Suprapubic skin (tissue), 4 donors: ENCODE measurements around the gene RPS3A. TPM values are rescaled to one million over a fixed set of nuclear protein-coding genes. Genes with fewer than 3 reads are reported as not detected.
"Not testable (repeated sequence)": the region's sequence is repeated elsewhere in the genome, so short reads cannot be mapped to it uniquely, and the experiment has no call there.

Experiments
- DNase-seq, 2 donors: peaks; one replicate each; pipeline ENCODE4 v3.0.0-alpha.2; 2019; ENCODE audit warnings: low spot score in 2 of 2
- H3K27ac ChIP-seq: fragments of 200-600 bp; sonication (generic); one replicate; pipeline ENCODE4 v1.5.1; 2019
- H3K27me3 ChIP-seq: fragments of 200-600 bp; sonication (generic); one replicate; pipeline ENCODE4 v1.5.1; 2019
- H3K36me3 ChIP-seq: fragments of 200-600 bp; sonication (generic); one replicate; pipeline ENCODE4 v1.5.1; 2019
- H3K4me1 ChIP-seq: fragments of 200-600 bp; sonication (generic); one replicate; pipeline ENCODE4 v1.5.1; 2019
- H3K4me3 ChIP-seq: fragments of 200-600 bp; sonication (generic); one replicate; pipeline ENCODE4 v1.5.1; 2019; ENCODE audit warnings: mild to moderate bottlenecking
- H3K9me3 ChIP-seq: fragments of 200-600 bp; sonication (generic); one replicate; pipeline ENCODE4 v1.5.1; 2019
- CTCF ChIP-seq, 2 donors: fragments of 200-600 bp in 1 of 2; fragments of 450-650 bp in 1 of 2; sonication (generic) in 1 of 2; IDR thresholded peaks; one replicate each; pipeline ENCODE4 v1.5.1; 2016 to 2019; ENCODE audit warnings: antibody characterized with exemption in 2 of 2, mild to moderate bottlenecking in 1 of 2, moderate library complexity in 1 of 2
- EP300 ChIP-seq: sonication (generic); formaldehyde crosslinking; IDR thresholded peaks from one replicate; pipeline ENCODE4 v1.6.1; 2017; ENCODE audit warnings: antibody characterized with exemption
- POLR2A ChIP-seq, 2 donors: fragments of 450-650 bp; IDR thresholded peaks; one replicate each; pipeline ENCODE4 v1.6.1; 2017; ENCODE audit warnings: antibody characterized with exemption in 2 of 2, mild to moderate bottlenecking in 2 of 2, moderate library complexity in 2 of 2
- POLR2AphosphoS5 ChIP-seq, 3 donors: sonication (generic); formaldehyde crosslinking; IDR thresholded peaks; one replicate each; pipeline ENCODE4 v1.6.1; 2017; ENCODE audit warnings: antibody characterized with exemption in 3 of 3
- WGBS: methylation state at CpG from one replicate; pipeline ENCODE4 v1.1.5; 2018; 5-methylcytosine and 5-hydroxymethylcytosine counted together
- total RNA-seq, 4 donors: library from RNA; depleted of rRNA; stranded (reverse); fragments of >200 nt; gene quantifications; one replicate each; pipeline ENCODE4 v1.1.0, GENCODE V29; 2016

The RPS3A gene
- total RNA-seq: 1,000 to 10,000 TPM; 1,929 to 3,582 (median 3,090) TPM

- Histone ChIP-seq H3K36me3 (peaks cover 26% of the 10 kb centered on the region), H3K27ac (peak within 1 kb of the TSS; percentile 90), H3K9me3 (no peaks in the 10 kb centered on the region), H3K27me3 (no peaks in the 10 kb centered on the region), H3K4me3 (peak within 1 kb of the TSS; percentile 63), H3K4me1 (peaks cover 28% of the 10 kb centered on the region)
- TF ChIP-seq POLR2AphosphoS5 (IDR thresholded peaks at IDR 0.05) (peak; percentile 86 to 98 (median 97)), EP300 (no peak), CTCF (IDR thresholded peaks at IDR 0.05) (peak; percentile 46 to 87), POLR2A (IDR thresholded peaks at IDR 0.05) (peak; percentile 54 to 91)
- 20% methylated on average over 6 of the region's 69 CpGs for WGBS
- DNase-seq: peak; percentile 97 to 98
Measured at GRCh38 chr4:151099229-151099975, at the start of gene RPS3A. TSS of gene RPS3A (plus strand) at chr4:151099628. CDS start at chr4:151099653, 25 bp downstream.

GRCh38 chr4:151052785-151053184 lies 46.6 kb upstream of the RPS3A start:
- TF ChIP-seq EP300 (no peak), POLR2A (IDR thresholded peaks at IDR 0.05) (no peak), POLR2AphosphoS5 (IDR thresholded peaks at IDR 0.05) (no peak), CTCF (IDR thresholded peaks at IDR 0.05) (no peak)
- no peak overlapping the region for H3K4me3 ChIP-seq
- no peaks in the 10 kb centered on the region for H3K36me3 ChIP-seq
- no peak overlapping the region for H3K27ac ChIP-seq
- no peaks in the 10 kb centered on the region for H3K27me3 ChIP-seq
- 95% methylated on average over 3 of the region's 3 CpGs for WGBS
- DNase-seq: no peak
- H3K4me1 ChIP-seq: no peaks in the 10 kb centered on the region
- no peaks in the 10 kb centered on the region for H3K9me3 ChIP-seq

GRCh38 chr4:151055539-151055938 lies 43.9 kb upstream of the RPS3A start:
- H3K4me1 ChIP-seq: no peaks in the 10 kb centered on the region
- no peaks in the 10 kb centered on the region for H3K9me3 ChIP-seq
- DNase-seq: no peak
- H3K4me3 ChIP-seq: no peak overlapping the region
- no peak overlapping the region for H3K27ac ChIP-seq
- 67% methylated on average over 1 of the region's 1 CpG for WGBS
- no peaks in the 10 kb centered on the region for H3K36me3 ChIP-seq
- no peaks in the 10 kb centered on the region for H3K27me3 ChIP-seq
- no peak for TF ChIP-seq POLR2A (IDR thresholded peaks at IDR 0.05)
- TF ChIP-seq POLR2AphosphoS5 (IDR thresholded peaks at IDR 0.05): no peak
- no peak for TF ChIP-seq EP300
- no peak for TF ChIP-seq CTCF (IDR thresholded peaks at IDR 0.05)

- not testable (repeated sequence) for H3K27ac ChIP-seq, DNase-seq, H3K4me3 ChIP-seq, H3K9me3 ChIP-seq, H3K36me3 ChIP-seq, H3K4me1 ChIP-seq, H3K27me3 ChIP-seq
- WGBS: 94% methylated on average over 3 of the region's 3 CpGs
Measured at GRCh38 chr4:151063143-151063542, 36.3 kb upstream of the RPS3A start.

- Histone ChIP-seq H3K27ac (no peak overlapping the region), H3K4me3 (no peak overlapping the region), H3K4me1 (no peaks in the 10 kb centered on the region), H3K27me3 (no peaks in the 10 kb centered on the region), H3K36me3 (no peaks in the 10 kb centered on the region), H3K9me3 (no peaks in the 10 kb centered on the region)
- no peak for DNase-seq
- TF ChIP-seq CTCF (IDR thresholded peaks at IDR 0.05): no peak
- no peak for TF ChIP-seq POLR2AphosphoS5 (IDR thresholded peaks at IDR 0.05)
- TF ChIP-seq POLR2A (IDR thresholded peaks at IDR 0.05): no peak
- no peak for TF ChIP-seq EP300
- 55% methylated on average over 5 of the region's 5 CpGs for WGBS
Measured at GRCh38 chr4:151067316-151067970, 32.0 kb upstream of the RPS3A start.
